ENCODE results near the gene FXYD1.
"Not testable (repeated sequence)": the region's sequence is repeated elsewhere in the genome, so short reads cannot be mapped to it uniquely, and the experiment has no call there.

The FXYD1 gene

GRCh38 chr19:35125749-35126623, 12.6 kb upstream of the FXYD1 start:
- DNase-seq = no peak

GRCh38 chr19:35126624-35126959, 12.0 kb upstream of the FXYD1 start:
- no peak for DNase-seq

- DNase-seq = no peak
These were observed 10.8 kb upstream of the FXYD1 start for GRCh38 chr19:35127871-35128270.

- no peak for DNase-seq
These were observed 10.1 kb upstream of the FXYD1 start for GRCh38 chr19:35128398-35129057.

- DNase-seq = not testable (repeated sequence)
These were observed 8.8 kb upstream of the FXYD1 start for GRCh38 chr19:35129724-35130274.

GRCh38 chr19:35130761-35131720, 7.6 kb upstream of the FXYD1 start:
- DNase-seq = no peak

GRCh38 chr19:35132254-35132653, 6.4 kb upstream of the FXYD1 start:
- DNase-seq = no peak

DNA sequence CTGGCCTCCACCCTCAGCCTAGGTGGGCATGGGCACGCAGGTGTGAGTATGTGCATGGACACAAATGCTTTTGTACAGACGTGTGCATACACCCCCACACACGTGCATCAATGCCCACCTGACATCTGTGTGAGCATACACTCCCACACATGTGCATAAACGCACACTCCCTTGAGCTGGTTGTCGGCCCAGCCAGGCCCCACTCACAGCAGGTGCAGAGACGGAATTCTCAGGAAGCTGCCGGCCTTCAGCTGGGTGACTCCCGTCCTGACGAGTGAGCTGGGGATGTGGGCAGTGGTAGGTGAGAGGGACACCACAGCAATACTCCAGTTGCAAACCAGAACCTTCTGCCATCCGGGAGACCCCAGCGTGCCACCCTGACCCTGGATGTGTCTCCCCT, 4.8 kb upstream of the FXYD1 start:
- DNase-seq = no peak

DNA sequence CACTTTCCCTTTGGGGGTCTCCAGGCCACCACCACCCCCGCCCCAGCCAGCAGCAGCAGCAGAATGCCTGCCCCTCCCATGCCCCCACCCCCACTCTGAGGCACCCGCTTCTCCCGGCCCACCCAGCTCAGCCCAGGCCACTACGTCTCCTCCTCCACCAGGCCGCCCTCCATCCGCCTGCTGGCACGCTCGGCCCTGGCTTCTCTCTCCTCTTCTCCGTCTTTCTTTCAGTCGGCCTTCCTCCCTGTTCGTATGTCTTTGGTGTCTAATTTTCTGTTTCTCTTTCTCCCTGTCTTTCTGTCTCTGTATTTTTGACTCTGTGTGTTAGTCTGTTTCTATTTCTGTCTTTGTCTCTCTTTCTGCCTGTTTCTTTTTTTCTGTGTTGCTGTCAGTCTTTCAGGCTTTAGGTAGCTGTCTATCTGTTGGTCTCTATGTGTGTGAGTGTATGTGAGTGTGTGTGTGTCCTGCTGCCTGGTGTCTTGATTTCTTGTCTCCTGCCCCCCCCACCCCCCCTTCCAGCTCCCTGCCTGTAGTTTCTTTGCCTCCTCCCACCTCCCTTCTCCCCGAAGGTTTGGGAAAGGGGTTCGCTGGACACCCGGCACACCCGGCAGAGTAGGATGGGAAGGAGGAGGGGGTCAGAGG, 3.9 kb upstream of the FXYD1 start, which contains the start of gene LGI4:
LGI4 (minus strand) TSS at position 459 of the 642 bp plus-strand sequence; CDS start at position 80, 379 bp downstream.
- no peak for DNase-seq

DNA sequence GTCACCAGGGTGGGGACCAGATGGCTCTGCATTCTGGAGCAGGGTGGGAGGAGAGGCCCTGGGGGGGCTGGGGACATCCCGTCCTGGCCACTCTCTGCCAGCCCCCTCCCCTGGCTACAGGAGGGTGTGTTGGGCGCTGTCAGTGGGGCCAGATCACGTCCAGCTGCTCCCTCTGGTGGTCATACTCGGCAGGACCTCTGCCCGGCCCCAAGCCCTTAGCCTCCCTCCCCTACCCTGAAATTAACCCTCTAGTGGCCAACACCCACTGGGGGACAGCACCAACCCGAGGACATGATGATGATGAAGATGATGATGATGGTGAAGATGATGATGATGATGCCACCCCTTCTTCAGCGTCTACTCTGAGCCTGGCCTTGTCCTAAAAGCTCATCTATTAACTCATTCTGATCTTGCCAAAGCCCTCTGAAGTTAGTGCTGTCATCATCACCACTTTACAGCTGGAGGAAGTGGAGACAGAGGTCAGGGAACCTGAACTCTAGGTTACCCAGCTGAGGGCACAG, 3.2 kb upstream of the FXYD1 start:
- peak; percentile 70 for DNase-seq

GRCh38 chr19:35136231-35136630, 2.4 kb upstream of the FXYD1 start:
- DNase-seq = no peak

- no peak for DNase-seq
These were observed 1.5 kb upstream of the FXYD1 start for GRCh38 chr19:35136977-35137702.

GRCh38 chr19:35140207-35140961, 1.8 kb downstream of the FXYD1 start:
- DNase-seq = no peak

DNA sequence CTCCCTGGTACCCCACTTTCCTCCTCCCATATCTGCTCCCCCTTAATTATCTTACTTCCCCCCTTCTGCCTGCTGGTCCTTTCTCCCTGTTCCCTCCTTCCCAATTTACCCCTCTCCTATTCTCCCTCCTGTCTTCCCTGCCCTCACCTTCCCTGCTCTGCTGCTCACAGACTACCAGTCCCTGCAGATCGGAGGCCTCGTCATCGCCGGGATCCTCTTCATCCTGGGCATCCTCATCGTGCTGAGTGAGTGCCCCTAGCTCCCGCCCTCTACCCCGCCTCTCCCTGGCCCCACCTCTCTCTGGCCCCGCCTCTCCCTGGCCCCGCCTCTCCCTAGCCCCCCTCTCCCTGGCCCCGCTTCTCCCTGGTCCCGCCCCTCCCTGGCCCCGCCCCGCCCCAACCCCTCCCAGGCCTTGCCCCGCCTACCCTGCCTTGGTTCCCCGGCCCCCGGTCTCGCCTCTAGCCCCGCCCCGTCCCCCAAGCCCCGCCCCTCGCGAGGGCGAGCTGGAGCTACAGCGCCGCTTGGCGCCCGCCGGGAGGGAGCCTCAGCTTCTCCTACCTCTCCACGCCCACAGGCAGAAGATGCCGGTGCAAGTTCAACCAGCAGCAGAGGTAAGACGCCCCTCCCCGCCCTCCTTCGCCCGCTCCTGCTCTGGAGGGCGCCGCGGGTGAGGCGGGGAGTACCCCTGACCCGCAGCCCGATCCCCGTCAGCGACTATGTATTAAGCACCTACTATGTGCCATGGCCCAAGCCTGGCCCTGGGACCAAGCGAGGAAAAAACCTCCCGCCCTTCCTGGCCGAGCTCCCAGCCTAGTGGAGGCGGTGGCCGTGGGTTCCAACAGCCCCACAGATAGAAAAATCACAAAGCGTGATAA, 2.6 kb downstream of the FXYD1 start:
- DNase-seq = peak; percentile 96

DNA sequence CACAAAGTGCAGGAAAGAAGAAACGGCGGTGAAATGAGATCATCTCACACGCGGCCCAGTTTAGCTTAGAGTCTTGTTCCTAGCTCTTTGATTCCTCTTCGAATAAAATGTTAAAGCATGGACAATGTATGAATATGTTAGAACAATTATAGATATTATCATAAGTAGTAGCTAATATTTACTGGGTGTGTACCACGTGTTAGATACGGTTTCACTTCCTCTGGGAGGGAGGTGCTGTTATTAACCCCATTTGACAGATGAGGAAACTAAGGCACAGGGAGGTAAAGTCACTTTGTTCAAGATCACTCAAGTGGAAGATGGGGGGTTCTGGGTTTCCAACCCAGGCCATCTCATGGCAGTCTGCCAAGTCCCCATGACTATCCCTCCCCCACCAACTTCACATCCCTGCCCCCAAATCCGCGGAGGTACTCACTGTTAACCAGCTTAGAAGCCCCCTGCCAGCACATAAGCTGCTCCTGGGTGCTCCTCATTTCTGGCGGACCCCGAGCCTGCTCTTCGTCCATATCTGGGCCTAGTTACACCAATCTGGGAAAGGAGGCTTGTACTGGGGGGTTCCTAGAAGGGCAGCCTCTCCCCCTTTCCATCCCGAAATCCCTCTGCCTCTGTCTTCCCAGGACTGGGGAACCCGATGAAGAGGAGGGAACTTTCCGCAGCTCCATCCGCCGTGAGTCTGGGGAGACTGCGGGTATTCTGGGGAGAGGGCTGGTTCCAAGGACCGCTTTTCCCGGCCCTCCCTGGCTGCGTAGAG, 3.4 kb downstream of the FXYD1 start:
- DNase-seq = no peak

DNA sequence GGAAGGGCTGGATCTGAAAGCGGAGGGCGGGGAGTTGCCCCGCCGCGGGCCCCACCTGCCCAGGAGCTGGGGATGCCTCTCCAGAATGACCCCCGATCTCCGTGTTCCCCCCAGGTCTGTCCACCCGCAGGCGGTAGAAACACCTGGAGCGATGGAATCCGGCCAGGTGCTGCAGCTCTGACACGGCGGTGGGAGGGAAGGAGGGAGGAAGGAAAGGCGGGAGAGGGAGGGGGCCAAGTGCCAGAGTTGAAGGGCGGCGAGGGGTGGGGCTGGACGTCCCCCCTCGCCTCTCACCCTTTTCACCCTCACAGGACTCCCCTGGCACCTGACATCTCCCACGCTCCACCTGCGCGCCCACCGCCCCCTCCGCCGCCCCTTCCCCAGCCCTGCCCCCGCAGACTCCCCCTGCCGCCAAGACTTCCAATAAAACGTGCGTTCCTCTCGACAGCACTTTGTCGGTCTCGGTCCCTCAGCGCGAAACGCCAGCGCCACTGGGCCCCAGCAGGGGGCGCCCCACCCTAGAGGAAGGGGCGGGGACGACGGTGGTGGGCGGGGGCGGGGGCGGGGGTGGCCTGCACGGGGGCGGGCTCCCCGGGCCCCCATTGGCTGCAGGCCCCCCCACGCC, 4.1 kb downstream of the FXYD1 start:
- DNase-seq = peak; percentile 67

DNA sequence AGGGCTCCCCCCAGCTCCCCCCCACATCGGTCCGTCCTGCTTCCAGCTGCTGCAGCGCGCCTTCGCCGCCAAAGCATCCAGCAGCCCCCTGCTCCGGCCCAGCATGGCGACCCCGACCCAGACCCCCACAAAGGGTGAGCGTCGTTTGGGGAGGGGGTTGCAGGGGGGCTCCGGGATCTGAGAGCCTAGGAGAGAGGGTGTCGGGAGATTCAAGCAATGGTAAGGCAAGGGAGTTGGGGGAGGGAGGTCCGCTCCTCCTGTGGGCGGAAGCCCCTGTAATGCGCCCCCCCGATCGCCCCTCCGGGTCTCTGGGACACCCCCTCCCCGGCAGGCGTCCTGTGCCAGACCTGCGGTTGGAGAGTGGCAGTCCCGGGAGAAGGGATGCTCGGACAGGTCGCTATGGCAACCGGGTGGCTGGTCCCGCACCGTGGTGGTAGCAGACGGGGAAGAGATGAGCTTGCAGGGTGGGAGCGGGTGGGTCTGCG, 4.6 kb downstream of the FXYD1 start, which contains the start of gene FXYD7:
FXYD7 (plus strand) TSS at position 25 of the 485 bp plus-strand sequence; CDS start at position 104, 79 bp downstream.
- no peak for DNase-seq

GRCh38 chr19:35143818-35144217, 5.2 kb downstream of the FXYD1 start:
- DNase-seq = no peak

Data from activated naive CD4-positive, alpha-beta T cell treated with anti-CD3 and anti-CD28 coated beads, Interleukin-2, amount 50 U/mL, for 16 hours (primary cell).